ENCODE measurements around the gene BCAR1. TPM values are rescaled to one million over a fixed set of nuclear protein-coding genes. Genes with fewer than 3 reads are reported as not detected.
"Not testable (repeated sequence)": the region's sequence is repeated elsewhere in the genome, so short reads cannot be mapped to it uniquely, and the experiment has no call there.

The BCAR1 gene
- total and polyA plus RNA-seq, 12 donors, result 54.6 to 85.2 (median 71.3) TPM

DNA sequence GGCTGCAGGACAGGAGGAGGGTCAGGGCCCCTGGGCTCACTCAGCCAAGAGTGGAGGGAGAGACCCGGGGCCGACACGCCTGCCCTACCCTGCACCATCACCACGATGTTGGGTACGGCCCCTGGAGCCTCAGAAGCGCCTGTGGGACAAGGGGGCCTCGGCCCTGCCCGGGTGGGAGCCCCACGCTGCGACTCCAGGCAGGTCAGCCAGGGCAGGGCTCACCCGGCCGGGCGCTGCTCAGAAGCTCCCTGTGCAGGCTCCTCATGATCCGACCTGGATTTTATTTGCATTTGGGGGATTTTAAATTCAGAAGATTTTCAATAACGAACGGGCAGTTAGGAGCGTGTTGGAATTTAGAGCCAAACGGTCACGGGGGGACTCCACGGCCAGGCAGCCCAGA, 46.5 kb downstream of the BCAR1 start:
- H3K4me1 ChIP-seq, H3K27ac ChIP-seq, H3K4me3 ChIP-seq, H3K36me3 ChIP-seq, DNase-seq, H3K9me3 ChIP-seq: not testable (repeated sequence)
- H3K27me3 ChIP-seq, result peaks cover 0 to 16% (median 0%) of the 10 kb centered on the region in 7 donors
- intact Hi-C loops (cut with DNase I), result loop anchor here in 3 of 10 donors (5.0 to 10.0 kb wide), 3 partner anchors 177 to 197 kb away; no protein-coding TSS in a partner anchor
- peak in 1 of 8 donors; percentile 23 for ATAC-seq
- no CpG with 5 or more reads among the region's 20 CpGs for WGBS, 2 donors

DNA sequence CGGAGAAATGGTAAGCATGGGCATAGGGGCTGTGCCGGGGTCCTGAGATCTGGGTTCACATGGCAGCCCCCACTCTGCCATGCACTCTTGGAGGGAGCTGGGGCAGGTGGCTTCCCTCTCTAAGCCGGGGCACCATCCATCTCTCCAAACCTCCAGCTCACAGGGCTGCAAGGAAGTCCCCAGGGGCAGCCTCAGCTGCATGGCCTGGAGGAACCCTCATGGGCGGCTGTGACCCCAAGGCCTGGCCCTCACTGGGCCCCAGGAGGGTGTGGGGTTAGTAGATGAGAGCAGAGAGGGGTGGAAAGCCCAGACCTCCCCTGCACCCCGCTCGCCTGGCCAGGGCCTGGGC, 47.0 kb downstream of the BCAR1 start:
- peaks cover 0 to 11% (median 0%) of the 10 kb centered on the region in 9 donors for H3K4me1 ChIP-seq
- H3K36me3 ChIP-seq, result no peaks in the 10 kb centered on the region
- DNase-seq, result no peak
- ATAC-seq, result no peak
- H3K9me3 ChIP-seq, result no peaks in the 10 kb centered on the region
- no peak overlapping the region for H3K27ac ChIP-seq
- 95 to 96% methylated on average over 4 to 5 of the region's 6 CpGs for WGBS, 2 donors
- H3K4me3 ChIP-seq, result no peak overlapping the region
- intact Hi-C loops (cut with DNase I), result loop anchor here in 3 of 10 donors (5.0 to 10.0 kb wide), 3 partner anchors 178 to 198 kb away; no protein-coding TSS in a partner anchor
- TF ChIP-seq, protein P1, sequence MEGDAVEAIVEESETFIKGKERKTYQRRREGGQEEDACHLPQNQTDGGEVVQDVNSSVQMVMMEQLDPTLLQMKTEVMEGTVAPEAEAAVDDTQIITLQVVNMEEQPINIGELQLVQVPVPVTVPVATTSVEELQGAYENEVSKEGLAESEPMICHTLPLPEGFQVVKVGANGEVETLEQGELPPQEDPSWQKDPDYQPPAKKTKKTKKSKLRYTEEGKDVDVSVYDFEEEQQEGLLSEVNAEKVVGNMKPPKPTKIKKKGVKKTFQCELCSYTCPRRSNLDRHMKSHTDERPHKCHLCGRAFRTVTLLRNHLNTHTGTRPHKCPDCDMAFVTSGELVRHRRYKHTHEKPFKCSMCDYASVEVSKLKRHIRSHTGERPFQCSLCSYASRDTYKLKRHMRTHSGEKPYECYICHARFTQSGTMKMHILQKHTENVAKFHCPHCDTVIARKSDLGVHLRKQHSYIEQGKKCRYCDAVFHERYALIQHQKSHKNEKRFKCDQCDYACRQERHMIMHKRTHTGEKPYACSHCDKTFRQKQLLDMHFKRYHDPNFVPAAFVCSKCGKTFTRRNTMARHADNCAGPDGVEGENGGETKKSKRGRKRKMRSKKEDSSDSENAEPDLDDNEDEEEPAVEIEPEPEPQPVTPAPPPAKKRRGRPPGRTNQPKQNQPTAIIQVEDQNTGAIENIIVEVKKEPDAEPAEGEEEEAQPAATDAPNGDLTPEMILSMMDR (IDR thresholded peaks at IDR 0.05), result no peak
- H3K27me3 ChIP-seq, result peaks cover 0 to 21% (median 0%) of the 10 kb centered on the region in 7 donors

DNA sequence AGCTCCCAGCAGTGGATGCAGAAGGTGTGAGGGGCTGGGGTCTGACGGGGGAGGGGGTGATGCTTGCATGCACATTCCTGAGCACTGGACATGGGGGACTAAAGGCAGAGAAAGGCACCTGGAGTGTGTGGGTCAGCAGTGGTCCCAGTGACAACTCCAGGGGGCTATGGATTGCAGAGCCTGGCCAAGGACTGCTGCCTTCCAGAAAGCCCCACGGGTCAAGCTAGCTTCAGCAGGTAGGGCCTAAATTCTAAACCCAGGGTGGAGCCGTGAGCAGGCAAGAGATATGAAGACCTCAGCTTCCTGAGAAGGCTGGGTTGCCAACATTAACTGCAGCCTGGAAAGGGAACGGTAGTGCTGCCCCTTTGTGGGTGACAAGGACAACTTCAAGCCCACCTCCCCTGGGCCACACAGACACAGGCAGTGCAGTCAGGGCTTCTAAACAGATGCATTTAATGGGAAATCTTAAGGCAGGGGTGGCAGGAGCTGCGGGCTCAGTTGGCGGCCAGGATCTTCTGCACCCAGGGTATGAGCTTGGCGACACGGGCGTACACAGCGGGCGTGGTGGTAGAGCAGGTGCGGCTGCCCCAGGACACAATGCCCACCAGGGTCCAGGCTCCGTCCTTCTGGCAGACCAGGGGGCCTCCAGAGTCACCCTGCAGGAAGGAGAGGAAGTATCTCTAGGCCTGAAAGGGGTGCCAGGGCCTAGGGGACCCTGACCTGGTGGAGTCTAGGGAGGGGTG, 47.6 kb downstream of the BCAR1 start:
- H3K36me3 ChIP-seq, result no peaks in the 10 kb centered on the region
- no peak overlapping the region for H3K27ac ChIP-seq
- TF ChIP-seq, protein P1 (IDR thresholded peaks at IDR 0.05), result no peak
- 84 to 88% methylated on average over 13 of the region's 13 CpGs for WGBS, 2 donors
- peaks cover 0 to 11% (median 0%) of the 10 kb centered on the region in 9 donors for H3K4me1 ChIP-seq
- ATAC-seq (no peak), DNase-seq (no peak)
- H3K27me3 ChIP-seq, result peaks cover 0 to 24% (median 0%) of the 10 kb centered on the region in 7 donors
- no peak overlapping the region for H3K4me3 ChIP-seq
- intact Hi-C loops (cut with DNase I), result loop anchor here in 3 of 10 donors (2.0 to 10.0 kb wide), 4 partner anchors 17 to 198 kb away; no protein-coding TSS in a partner anchor
- H3K9me3 ChIP-seq, result no peaks in the 10 kb centered on the region

DNA sequence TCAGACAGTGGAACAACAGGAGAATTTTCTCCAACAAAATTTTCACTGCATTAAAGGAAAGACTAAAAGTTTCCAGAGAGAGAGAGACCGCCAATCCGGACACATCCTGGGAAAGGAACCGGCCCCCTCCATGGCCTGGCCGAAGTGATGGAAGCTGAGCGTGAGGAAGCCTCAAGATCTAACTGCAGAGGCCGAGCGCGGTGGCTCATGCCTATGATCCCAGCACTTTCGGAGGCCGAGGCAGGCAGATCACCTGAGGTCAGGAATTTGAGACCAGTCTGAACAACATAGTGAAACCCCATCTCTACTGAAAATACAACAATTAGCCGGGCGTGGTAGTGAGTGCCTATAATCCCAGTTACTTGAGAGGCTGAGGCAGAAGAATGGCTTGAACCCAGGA, 48.3 kb downstream of the BCAR1 start:
- intact Hi-C loops (cut with DNase I), result loop anchor here in 3 of 10 donors (2.0 to 10.0 kb wide), 4 partner anchors 18 to 199 kb away; no protein-coding TSS in a partner anchor
- Histone ChIP-seq H3K27ac (no peak overlapping the region), H3K27me3 (peaks cover 0 to 32% (median 0%) of the 10 kb centered on the region in 7 donors), H3K36me3 (no peaks in the 10 kb centered on the region), H3K4me3 (no peak overlapping the region), H3K9me3 (no peaks in the 10 kb centered on the region), H3K4me1 (peaks cover 0 to 11% (median 3%) of the 10 kb centered on the region in 9 donors)
- TF ChIP-seq, protein P1 (IDR thresholded peaks at IDR 0.05), result no peak
- ATAC-seq (no peak), DNase-seq (no peak)
- WGBS, 2 donors, result 85% methylated on average over 12 of the region's 12 CpGs
